SK-N-MC (cell line): ENCODE results near the gene IFNA13.

Experiments
- DNase-seq: peaks from one replicate; pipeline ENCODE4 v3.0.0-alpha.2; 2011; ENCODE audit warnings: low read depth, low spot score
- H3K27ac ChIP-seq: fragments of 200-600 bp; sonication (generic); 2 replicates; pipeline ENCODE4 v1.5.1; 2016; ENCODE audit warnings: mixed run types
- H3K36me3 ChIP-seq: fragments of 200-600 bp; sonication (generic); 2 replicates; pipeline ENCODE4 v1.6.1; 2017; ENCODE audit warnings: antibody characterized with exemption, low read length, mixed read lengths; ENCODE audit not compliant: insufficient read depth
- H3K4me3 ChIP-seq: fragments of 200-600 bp; sonication (generic); 2 replicates; pipeline ENCODE4 v1.5.1; 2016
- H3K9ac ChIP-seq: fragments of 200-600 bp; sonication (generic); 2 replicates; pipeline ENCODE4 v1.8.0; 2017; ENCODE audit warnings: mixed run types, mixed read lengths; ENCODE audit not compliant: insufficient read length
- H3K9me3 ChIP-seq: fragments of 200-600 bp; sonication (generic); 2 replicates; pipeline ENCODE4 v1.6.1; 2017; ENCODE audit warnings: low read depth, mild to moderate bottlenecking, antibody characterized with exemption, low read length, moderate library complexity, mixed read lengths
- EZH2 ChIP-seq: fragments of 200-600 bp; sonication (generic); IDR thresholded peaks from one replicate; pipeline ENCODE4 v1.6.1; 2017; ENCODE audit warnings: antibody characterized with exemption
- FOXP2 ChIP-seq: optimal IDR thresholded peaks from 2 replicates; pipeline ENCODE3; 2011; ENCODE audit warnings: mild to moderate bottlenecking, moderate library complexity; ENCODE audit not compliant: insufficient read depth; ENCODE audit errors: extremely low read length, control extremely low read depth
- POLR2AphosphoS5 ChIP-seq: IDR thresholded peaks from 2 replicates; pipeline ENCODE4 v1.6.1; 2012; ENCODE audit warnings: mild to moderate bottlenecking, low read depth, low read length, borderline replicate concordance

The IFNA13 gene

DNA sequence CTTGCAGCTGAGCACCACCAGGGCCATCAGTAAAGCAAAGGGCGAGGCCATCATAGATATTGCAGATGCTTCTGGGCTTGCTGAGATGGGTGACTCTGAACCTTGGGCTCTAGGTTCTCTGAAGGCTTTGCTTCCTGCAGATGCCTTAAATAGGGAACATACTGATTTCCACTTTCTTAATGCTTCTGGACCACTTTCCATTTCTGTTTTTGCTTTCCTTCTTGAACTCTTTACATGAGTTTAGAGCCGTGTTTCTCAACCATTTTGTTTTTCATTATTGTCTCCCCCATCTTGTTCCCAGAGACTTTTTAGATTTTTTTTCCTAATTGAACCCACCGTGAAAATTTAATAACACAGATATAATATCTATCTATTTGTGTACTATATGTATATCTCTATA, at the start of gene IFNA13:
IFNA13 (minus strand) TSS at position 101 of the 400 bp plus-strand sequence; CDS start at position 54, 47 bp downstream.
- H3K9ac ChIP-seq = no peak within 1 kb of the TSS
- TF ChIP-seq FOXP2 (no peak), EZH2 (no peak), POLR2AphosphoS5 (no peak)
- H3K9me3 ChIP-seq = no peaks in the 10 kb centered on the region
- no peak within 1 kb of the TSS for H3K27ac ChIP-seq
- no peak within 1 kb of the TSS for H3K4me3 ChIP-seq
- no peaks in the 10 kb centered on the region for H3K36me3 ChIP-seq
- DNase-seq = no peak

DNA sequence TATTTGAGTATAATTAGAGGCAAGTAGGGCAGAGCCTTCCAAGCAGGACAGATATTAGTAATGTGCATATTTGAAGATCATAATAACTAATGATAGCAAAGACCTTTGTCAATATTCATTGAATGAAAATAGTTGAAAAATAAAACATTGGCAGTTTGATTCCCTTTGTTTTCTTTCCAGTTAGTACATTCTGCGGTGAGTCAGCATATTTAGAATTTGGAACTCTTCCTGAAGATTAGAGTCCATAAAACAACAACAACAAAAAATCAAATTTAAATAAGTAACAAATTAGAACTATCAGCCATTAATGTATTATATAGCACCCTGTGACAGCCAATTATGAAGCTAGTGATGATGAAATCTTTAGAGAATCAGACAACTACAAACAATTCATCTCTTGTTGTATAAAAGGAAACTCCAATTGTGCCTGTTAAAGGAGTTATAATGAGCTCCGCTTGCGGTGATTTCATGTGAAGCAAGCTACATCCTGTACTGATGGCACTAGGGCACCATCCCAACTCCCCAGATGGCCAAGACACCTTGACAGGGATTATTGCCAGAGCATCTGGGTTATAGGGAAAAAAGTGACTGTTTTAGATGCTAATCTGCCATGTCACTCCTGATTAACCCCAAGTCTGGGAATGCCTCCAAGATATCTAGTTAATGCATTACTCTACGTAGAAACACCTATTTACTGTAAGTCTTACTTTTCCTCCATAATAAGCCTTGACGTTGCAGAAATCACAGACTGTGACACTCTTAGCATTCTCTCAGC, 47.8 kb upstream of the IFNA13 start:
- H3K4me3 ChIP-seq = no peak overlapping the region
- no peaks in the 10 kb centered on the region for H3K36me3 ChIP-seq
- H3K9me3 ChIP-seq = no peaks in the 10 kb centered on the region
- no peak for DNase-seq
- TF ChIP-seq EZH2 (no peak), FOXP2 (no peak), POLR2AphosphoS5 (no peak)
- no peak overlapping the region for H3K27ac ChIP-seq
- no peak overlapping the region for H3K9ac ChIP-seq

DNA sequence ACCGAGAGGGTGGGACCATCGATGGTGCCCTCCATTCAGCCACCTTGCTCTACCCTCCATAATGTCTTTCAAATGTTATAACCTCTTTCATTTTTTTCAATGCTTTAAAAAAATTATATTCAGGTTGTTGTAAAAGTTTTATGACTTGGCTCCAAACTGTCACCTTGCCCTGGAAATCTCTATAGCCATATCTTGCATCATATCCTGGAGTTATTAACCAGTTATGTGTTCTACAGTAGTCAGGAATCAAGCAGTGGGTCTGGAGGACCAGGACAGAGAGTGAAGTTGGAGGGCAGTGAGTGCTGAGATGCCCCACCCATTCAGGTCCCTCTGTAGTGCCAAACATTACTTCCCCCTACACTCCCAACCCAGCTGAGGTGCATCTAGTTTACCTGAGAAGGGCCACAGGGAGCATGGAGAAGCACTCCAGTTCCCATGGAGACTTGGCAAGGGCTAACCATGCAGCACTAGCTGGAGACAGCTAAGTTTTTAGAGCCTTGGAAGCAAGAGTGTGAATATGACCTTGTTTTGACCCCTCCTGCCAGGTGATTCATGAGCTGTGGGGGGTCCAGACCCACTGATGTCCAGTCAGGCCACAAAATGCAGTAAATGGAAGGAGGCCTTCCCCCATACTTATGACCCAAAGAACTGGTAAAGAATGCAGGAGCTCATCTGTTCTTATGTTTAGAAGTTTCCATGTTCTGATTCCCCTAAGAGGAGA, 46.5 kb upstream of the IFNA13 start:
- no peak for TF ChIP-seq EZH2
- no peak for TF ChIP-seq FOXP2
- no peak for TF ChIP-seq POLR2AphosphoS5
- no peak for DNase-seq
- Histone ChIP-seq H3K27ac (no peak overlapping the region), H3K9ac (no peak overlapping the region), H3K9me3 (no peaks in the 10 kb centered on the region), H3K36me3 (no peaks in the 10 kb centered on the region), H3K4me3 (no peak overlapping the region)

DNA sequence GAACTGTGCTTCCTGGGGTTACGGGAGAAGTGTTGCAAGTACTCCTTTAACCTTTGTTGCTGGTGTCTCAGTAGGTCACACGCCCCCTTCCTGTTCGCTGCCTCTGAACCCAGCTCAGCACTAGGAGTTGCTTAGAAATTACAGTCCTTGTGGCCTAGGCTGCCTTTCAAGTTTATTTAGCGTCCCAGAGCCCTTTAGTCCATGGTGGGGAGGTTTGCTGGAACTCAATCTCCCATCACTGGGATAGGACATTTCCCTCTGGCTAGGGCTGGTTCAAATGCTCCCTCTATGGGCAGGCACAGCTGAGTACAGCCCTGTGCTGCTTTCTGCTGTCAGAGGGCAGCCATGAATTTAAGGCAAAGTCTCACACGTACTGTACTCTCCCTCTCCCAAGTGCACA, 45.8 kb upstream of the IFNA13 start:
- no peaks in the 10 kb centered on the region for H3K9me3 ChIP-seq
- no peak for DNase-seq
- H3K9ac ChIP-seq = no peak overlapping the region
- TF ChIP-seq POLR2AphosphoS5 = no peak
- TF ChIP-seq EZH2 = no peak
- TF ChIP-seq FOXP2 = no peak
- H3K36me3 ChIP-seq = no peaks in the 10 kb centered on the region
- no peak overlapping the region for H3K4me3 ChIP-seq
- H3K27ac ChIP-seq = no peak overlapping the region

DNA sequence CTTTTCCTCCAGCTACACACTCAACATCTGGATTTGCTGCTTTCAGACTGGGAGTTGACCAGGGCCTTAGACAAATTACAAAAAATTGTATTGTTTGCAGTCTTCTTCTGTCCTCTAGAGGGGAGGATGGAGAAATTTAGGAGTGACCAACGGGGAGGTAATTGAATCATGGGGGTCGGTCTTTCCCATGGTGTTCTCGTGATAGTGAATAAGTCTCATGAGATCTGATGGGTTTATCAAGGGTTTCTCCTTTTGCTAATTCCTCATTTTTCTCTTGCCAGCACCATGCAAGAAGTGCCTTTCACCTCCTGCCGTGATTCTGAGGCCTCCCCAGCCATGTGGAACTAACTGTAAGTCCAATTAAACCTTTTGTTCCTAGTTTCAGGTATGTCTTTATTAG, 45.3 kb upstream of the IFNA13 start:
- no peak overlapping the region for H3K9ac ChIP-seq
- no peak overlapping the region for H3K27ac ChIP-seq
- TF ChIP-seq POLR2AphosphoS5 = no peak
- TF ChIP-seq FOXP2 = no peak
- no peak for TF ChIP-seq EZH2
- H3K4me3 ChIP-seq = no peak overlapping the region
- no peak for DNase-seq
- no peaks in the 10 kb centered on the region for H3K9me3 ChIP-seq
- H3K36me3 ChIP-seq = no peaks in the 10 kb centered on the region

DNA sequence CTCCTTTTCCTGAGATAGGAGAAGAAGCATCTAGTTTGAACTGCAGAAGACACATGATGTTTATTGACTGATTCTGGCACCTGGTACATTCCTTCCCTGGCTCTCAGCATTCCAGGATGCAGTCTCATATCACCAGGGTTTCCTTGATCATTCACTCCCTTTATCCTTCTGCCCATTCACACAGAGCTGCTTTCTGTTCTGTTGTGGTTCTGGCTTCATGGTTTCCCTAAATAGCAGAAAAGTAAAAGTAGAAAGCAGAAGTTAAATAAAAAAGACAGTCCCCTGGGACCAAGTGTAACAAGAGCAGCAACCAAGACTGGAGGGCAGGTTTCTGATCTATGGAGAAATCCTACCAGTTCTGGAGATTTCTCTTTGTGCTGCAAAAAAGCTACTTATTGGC, 44.2 kb upstream of the IFNA13 start:
- Histone ChIP-seq H3K36me3 (no peaks in the 10 kb centered on the region), H3K9me3 (no peaks in the 10 kb centered on the region), H3K27ac (no peak overlapping the region), H3K9ac (no peak overlapping the region), H3K4me3 (no peak overlapping the region)
- DNase-seq = no peak
- no peak for TF ChIP-seq EZH2
- TF ChIP-seq FOXP2 = no peak
- TF ChIP-seq POLR2AphosphoS5 = no peak

DNA sequence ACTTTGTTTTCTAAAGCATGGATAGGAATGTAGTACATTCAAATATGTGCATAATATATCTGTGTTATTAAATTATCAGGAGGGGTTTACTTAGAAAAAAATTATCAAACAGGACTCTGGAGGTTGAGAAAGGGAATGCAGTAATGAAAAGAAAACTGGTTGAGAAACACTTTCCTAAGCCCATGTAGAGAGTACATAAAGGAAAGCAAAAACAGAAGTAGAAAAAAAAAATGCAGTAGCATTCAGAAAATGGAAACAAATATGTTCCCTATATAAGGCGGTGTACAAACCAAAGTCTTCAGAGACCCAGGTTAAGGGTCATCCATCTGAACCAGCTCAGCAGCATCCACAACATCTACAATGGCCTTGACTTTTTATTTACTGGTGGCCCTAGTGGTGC, 41.0 kb upstream of the IFNA13 start, which contains the start of gene IFNA8:
IFNA8 (plus strand) TSS at position 301 of the 400 bp plus-strand sequence; CDS start at position 361, 60 bp downstream.
- no peaks in the 10 kb centered on the region for H3K36me3 ChIP-seq
- no peak for TF ChIP-seq FOXP2
- TF ChIP-seq POLR2AphosphoS5 = no peak
- no peak for TF ChIP-seq EZH2
- no peak within 1 kb of the TSS for H3K4me3 ChIP-seq
- no peaks in the 10 kb centered on the region for H3K9me3 ChIP-seq
- no peak for DNase-seq
- no peak within 1 kb of the TSS for H3K27ac ChIP-seq
- H3K9ac ChIP-seq = no peak within 1 kb of the TSS

DNA sequence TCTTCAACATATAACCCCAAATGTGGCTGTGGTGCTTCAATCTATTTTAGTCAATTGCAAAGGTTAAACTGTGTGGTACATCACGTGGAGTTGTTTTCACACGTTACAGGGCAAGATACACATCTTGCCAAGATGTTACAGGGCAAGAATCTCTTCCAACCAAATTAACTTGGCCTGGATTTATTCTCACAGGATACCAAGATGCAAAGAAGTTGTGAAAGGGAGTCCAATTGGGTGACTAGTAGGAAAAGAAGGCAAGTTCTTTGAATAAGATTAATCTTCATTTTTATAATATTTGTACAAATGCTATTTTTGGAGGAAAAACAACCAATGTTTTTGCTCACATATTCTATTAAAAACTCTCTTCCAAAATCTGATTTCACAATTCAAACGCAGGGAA, 36.3 kb upstream of the IFNA13 start:
- H3K36me3 ChIP-seq = no peaks in the 10 kb centered on the region
- no peak overlapping the region for H3K4me3 ChIP-seq
- H3K9ac ChIP-seq = no peak overlapping the region
- DNase-seq = no peak
- no peak overlapping the region for H3K27ac ChIP-seq
- H3K9me3 ChIP-seq = no peaks in the 10 kb centered on the region
- TF ChIP-seq FOXP2 (no peak), EZH2 (no peak), POLR2AphosphoS5 (no peak)
